NCI-H2107 treated with DMSO at 0.1 percent for 48 hours (cell line): ENCODE measurements around the gene SH3BP2.

Experiments used
- DNase-seq: peaks from one replicate; lab custom pipeline; 2025; ENCODE audit not compliant: unreplicated experiment; lab: John Stamatoyannopoulos, UW

Gene SH3BP2

DNA sequence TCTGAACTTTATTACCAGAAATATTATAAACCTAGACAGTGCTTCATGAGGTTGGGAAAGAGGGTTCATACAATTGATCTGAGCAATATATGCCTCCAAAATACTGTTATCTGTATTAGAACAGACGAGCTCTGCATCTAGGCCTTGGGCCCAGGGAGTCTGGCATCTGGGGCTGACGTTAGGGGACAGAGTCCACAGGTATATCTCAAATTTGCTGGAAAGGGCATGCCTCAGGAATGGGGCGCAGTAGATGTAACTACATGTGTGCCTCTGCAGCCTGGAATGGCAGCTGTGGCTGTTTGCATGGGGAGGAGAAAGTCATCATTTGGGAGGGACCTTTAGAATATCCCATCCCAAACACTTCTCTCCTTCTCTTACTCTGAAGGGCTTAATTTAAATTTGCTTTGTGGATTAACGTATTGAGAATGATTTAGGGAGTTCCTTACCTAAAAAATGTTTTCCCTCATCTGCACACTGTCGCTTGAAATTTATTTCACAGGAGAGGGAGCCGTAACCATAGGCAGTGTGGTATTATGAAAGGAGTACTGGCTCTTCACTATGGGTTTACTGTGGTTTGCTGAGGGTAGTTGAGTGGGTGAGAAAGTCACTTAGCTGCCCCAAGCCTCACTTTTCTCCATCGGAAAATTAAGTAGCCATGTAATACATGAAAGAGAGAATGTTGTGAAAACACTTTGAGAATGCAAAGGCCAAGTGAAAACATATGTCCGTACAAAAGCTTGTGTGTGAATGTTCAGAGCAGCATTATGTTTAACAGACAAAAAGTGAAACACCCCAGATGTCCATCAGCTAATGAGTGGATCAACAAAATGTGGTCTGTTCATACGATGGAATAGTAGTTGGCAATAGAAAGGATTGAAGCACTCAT lies 56.6 kb downstream of the SH3BP2 start:
- DNase-seq, result no peak

- DNase-seq, result no peak
Measured at GRCh38 chr4:2850966-2851798, 58.3 kb downstream of the SH3BP2 start.

DNA sequence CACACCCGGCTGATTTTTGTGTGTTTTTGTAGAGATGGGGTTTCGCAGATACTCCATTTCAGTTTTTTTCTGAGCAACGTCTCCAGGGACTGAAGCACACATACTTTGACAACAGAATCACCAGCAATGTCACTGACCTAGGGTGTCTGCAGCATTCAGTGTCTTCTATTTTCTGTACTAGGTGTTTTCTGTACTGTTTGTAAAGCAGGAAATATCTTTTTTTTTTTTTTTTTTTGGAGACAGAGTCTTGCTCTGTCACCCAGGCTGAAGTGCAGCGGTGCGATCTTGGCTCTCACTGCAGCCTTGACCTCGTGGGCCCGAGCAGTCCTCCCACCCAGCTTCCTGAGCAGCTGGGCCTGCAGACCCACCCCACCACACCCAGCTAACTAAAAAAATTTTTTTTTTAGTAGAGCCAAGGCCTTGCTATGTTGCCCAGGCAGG lies 59.6 kb downstream of the SH3BP2 start:
- no peak for DNase-seq

DNA sequence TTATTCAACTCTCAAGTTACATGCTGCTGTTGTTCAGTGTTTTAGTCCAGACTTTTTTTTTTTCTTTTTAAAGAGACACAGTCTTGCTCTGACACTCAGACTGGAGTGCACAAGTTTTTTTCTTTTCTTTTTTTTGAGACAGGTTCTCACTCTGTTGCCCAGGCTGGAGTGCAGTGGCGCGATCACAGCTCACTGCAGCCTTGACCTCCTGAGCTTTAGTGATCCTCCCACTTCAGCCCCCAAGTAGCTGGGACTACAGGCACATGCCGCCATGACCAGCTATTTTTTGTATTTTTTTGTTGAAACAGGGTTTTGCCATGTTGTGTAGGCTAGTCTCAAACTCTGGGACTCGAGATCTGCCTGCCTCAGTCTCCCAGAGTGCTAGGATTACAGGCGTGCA lies 62.7 kb downstream of the SH3BP2 start:
- DNase-seq, result no peak

- no peak for DNase-seq
Measured at GRCh38 chr4:2856266-2856665, 63.4 kb downstream of the SH3BP2 start.

DNA sequence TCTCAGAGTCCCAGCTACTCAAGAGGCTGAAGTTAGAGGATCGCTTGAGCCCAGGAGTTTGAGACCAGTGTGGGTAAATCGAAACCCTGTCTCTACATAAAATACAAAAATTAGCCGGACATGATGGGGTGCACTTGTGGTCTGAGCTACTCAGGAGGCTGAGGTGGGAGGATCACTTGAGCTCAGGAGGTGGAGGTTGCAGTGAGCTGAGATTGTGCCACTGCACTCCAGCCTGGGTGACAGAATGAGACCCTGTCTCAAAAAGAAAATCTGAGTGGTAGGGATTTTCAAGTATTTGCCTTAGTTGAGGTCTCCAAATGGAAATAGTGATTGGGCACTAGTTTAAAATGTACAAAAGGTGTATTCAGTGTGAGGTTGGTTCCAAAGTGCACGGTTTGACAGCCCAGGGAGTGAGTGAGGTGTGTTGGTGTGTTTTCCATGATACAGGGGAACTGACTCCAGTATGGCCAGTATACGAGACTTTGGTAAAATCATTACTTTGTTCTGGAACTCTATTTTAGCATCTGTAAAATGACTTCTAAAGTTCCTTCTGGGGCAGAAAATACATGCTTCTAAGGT lies 64.6 kb downstream of the SH3BP2 start:
- DNase-seq, result no peak

DNA sequence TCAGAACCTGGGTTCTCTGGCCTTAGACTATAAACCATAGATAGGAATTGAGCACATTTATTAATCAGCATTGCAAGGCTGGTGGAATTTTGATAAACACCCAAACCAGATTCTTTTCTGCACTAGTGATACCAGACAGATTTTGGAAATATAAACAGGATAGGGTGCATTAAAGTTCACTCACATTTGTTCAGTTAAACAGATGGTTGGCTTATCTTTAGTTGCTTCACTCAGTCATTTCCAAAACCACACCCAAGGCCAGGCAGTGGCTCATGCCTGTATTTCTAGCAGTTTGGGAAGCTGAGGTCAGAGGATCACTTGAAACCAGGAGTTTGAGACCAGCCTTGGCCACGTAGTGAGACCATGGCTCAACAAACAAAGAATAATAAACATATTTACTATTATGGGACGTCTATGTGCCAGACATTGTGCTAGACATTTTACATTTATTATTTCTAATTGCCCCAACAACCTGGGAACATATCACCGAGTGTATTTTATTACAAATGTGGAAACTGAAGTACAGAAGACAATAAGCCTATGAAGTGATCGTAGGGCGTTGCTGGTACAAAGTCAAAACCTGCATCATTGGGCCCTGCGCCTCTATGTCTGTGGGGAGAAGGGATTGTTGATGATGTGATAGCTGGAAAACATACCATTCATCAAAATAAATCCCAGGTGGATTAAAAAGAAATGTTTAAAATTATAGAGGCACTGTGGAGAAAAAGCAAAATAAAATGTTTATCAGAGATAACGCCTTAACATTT lies 65.7 kb downstream of the SH3BP2 start:
- DNase-seq, result no peak

- no peak for DNase-seq
Measured at GRCh38 chr4:2859514-2859913, 66.6 kb downstream of the SH3BP2 start.

GRCh38 chr4:2860391-2861348 lies 67.8 kb downstream of the SH3BP2 start:
- DNase-seq, result no peak

- no peak for DNase-seq
Measured at GRCh38 chr4:2861631-2862436, 68.9 kb downstream of the SH3BP2 start.

GRCh38 chr4:2862528-2862927 lies 69.6 kb downstream of the SH3BP2 start:
- DNase-seq, result no peak

DNA sequence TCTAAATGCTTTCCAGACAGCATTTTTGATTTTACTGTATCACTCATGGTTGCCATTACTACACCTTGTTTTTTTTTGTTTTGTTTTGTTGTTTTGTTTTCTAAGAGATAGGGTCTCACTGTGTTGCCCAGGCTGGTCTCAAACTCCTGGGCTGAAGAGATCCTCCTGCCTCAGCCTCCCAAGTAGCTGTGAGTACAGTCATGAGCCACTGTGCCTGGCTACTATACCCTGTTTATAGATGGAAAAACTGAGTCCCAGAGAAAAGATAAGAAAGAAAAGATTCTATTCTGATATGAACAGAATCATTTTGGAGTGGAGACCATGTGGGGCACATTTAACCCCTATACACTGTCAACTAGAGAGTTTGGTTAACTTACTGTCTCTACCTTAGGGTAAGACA lies 70.8 kb downstream of the SH3BP2 start:
- no peak for DNase-seq

GRCh38 chr4:2865196-2865780 lies 72.4 kb downstream of the SH3BP2 start:
- DNase-seq, result no peak

DNA sequence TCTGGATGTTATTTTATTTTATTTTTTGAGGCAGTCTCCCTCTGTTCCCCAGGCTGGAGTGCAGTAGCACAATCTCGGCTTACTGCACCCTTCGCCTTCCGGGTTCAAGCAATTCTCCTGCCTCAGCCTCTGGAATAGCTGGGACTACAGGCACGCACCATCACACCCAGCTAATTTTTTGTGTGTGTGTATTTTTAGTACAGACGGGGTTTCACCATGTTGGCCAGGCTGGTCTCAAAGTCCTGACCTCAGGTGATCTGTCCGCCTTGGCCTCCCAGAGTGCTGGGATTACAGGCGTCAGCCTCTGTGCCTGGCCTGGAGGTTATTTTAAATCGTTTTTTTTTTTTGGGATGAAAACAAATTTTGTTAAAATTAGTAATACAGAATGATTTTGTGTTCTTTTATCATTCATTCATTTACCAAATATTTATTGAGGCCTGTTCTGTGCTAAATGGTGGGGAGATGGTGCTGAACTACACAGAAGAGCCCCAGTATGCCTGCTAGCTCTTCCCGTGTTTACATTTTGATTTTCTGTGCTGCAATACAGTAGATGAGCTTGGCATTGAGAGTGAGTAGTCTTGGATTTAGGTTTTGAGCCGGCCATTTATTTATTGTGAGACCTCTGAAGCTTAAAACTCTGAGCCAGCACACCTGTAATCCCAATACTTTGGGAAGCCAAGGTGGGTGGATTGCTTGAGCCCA lies 73.4 kb downstream of the SH3BP2 start:
- DNase-seq, result no peak

- DNase-seq, result no peak
Measured at GRCh38 chr4:2866891-2867290, 74.0 kb downstream of the SH3BP2 start.

GRCh38 chr4:2867758-2868491 lies 75.0 kb downstream of the SH3BP2 start:
- no peak for DNase-seq

DNA sequence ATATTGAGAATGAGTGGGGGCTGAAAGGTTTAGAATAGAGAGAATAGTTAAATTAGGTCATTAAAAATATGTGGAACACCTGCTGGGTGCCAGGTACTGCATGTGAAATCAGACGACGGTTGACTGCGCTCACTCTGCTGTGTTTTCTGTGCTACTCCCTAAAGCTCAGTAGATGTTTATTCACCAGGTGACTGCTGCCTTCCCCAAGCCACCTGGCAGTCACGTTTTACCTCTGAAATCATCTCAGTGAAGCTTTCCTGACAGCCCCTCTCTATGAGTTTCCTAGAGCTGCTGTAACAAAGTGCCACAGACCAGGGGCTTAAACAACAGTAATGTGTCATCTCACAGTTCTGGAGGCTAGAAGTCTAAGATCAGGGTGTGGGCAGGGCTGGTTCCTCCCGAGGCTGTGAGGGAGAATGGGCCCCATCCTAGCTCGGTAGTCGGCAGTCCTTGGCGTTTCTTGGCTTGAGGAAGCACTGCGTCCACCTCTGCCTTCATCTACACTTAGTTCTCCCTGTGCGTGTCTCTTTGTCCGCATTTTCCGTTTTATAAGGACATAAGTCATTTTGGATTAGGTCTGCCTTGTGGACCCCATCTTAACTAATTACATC lies 76.1 kb downstream of the SH3BP2 start:
- no peak for DNase-seq
